ENCODE data around the gene BSCL2. TPM values are rescaled to one million over a fixed set of nuclear protein-coding genes. Genes with fewer than 3 reads are reported as not detected.

The BSCL2 gene
- total RNA-seq, 1 experiment from 2014 or later = 97.2 TPM

DNA sequence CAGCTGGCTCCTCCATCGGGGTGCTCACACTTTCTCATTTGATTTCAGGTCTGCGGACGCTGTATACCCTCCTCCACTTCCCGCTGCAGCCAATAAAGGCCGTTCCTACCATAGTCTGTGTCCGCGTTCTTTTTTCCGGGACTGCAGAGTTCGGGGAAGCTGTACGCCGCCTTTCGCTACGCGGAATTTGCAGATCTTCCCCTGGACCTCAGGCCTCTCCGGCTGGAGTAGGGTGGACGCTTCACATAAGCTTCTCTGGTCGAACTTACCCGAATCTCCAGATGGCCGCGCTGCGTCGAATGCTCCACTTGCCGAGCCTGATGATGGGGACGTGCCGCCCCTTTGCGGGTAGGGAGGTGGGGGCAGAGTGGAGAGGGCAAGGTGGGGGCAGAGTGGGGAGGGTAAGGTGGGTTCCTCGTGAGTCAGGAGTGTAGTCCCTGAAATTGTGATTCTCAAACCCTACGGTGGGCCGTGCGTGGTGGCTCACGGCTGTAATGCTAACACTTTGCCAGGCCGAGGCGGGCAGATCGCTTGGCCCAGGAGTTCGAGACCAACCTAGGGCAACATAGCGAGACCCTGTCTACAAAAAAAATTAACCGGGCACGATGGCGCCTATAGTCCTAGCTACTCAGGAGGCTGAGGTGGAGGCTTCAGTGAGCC is 41.5 kb downstream of the BSCL2 start (continued):
- TF ChIP-seq SMAD4 (CRISPR knock-in tag; IDR thresholded peaks at IDR 0.05) = peak; percentile 10; the same call in 1 of the 2 replicates
- no peak for TF ChIP-seq ATF2 (CRISPR knock-in tag; IDR thresholded peaks at IDR 0.05; ENCODE audit: borderline replicate concordance, low read depth)
- no peak for TF ChIP-seq NR3C1 (CRISPR knock-in tag; conservative IDR thresholded peaks at IDR 0.05; ENCODE audit: low read depth)
- TF ChIP-seq, protein P1, sequence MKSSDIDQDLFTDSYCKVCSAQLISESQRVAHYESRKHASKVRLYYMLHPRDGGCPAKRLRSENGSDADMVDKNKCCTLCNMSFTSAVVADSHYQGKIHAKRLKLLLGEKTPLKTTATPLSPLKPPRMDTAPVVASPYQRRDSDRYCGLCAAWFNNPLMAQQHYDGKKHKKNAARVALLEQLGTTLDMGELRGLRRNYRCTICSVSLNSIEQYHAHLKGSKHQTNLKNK (CRISPR knock-in tag; IDR thresholded peaks at IDR 0.05) = no peak
- no peak for TF ChIP-seq ZNF532 (CRISPR knock-in tag; IDR thresholded peaks at IDR 0.05; ENCODE audit: borderline replicate concordance)
- no peak for TF ChIP-seq CREB1 (CRISPR knock-in tag; IDR thresholded peaks at IDR 0.05)
- no peak for TF ChIP-seq EMX1 (CRISPR knock-in tag; IDR thresholded peaks at IDR 0.05)
- TF ChIP-seq IRF1 (CRISPR knock-in tag; IDR thresholded peaks at IDR 0.05) = no peak; the same call in 1 of the 2 replicates
- TF ChIP-seq, protein P2, sequence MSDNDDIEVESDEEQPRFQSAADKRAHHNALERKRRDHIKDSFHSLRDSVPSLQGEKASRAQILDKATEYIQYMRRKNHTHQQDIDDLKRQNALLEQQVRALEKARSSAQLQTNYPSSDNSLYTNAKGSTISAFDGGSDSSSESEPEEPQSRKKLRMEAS (CRISPR knock-in tag; IDR thresholded peaks at IDR 0.05) = 0 out of 2 replicates have a peak, but pooled peaks have one; percentile 17
- TF ChIP-seq ZNF138 (CRISPR knock-in tag; conservative IDR thresholded peaks at IDR 0.05) = no peak
- TF ChIP-seq, protein P3, sequence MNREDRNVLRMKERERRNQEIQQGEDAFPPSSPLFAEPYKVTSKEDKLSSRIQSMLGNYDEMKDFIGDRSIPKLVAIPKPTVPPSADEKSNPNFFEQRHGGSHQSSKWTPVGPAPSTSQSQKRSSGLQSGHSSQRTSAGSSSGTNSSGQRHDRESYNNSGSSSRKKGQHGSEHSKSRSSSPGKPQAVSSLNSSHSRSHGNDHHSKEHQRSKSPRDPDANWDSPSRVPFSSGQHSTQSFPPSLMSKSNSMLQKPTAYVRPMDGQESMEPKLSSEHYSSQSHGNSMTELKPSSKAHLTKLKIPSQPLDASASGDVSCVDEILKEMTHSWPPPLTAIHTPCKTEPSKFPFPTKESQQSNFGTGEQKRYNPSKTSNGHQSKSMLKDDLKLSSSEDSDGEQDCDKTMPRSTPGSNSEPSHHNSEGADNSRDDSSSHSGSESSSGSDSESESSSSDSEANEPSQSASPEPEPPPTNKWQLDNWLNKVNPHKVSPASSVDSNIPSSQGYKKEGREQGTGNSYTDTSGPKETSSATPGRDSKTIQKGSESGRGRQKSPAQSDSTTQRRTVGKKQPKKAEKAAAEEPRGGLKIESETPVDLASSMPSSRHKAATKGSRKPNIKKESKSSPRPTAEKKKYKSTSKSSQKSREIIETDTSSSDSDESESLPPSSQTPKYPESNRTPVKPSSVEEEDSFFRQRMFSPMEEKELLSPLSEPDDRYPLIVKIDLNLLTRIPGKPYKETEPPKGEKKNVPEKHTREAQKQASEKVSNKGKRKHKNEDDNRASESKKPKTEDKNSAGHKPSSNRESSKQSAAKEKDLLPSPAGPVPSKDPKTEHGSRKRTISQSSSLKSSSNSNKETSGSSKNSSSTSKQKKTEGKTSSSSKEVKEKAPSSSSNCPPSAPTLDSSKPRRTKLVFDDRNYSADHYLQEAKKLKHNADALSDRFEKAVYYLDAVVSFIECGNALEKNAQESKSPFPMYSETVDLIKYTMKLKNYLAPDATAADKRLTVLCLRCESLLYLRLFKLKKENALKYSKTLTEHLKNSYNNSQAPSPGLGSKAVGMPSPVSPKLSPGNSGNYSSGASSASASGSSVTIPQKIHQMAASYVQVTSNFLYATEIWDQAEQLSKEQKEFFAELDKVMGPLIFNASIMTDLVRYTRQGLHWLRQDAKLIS (CRISPR knock-in tag; IDR thresholded peaks at IDR 0.05; ENCODE audit: borderline replicate concordance) = no peak
- 0 out of 2 replicates have a peak, but pooled peaks have one; percentile 8 for TF ChIP-seq GTF2I (CRISPR knock-in tag; conservative IDR thresholded peaks at IDR 0.05)
- TF ChIP-seq ETV6 (CRISPR knock-in tag; IDR thresholded peaks at IDR 0.05) = no peak; the same call in 1 of the 2 replicates
- no peak for TF ChIP-seq JUN (CRISPR knock-in tag; IDR thresholded peaks at IDR 0.05)
- TF ChIP-seq USF2 (CRISPR knock-in tag; IDR thresholded peaks at IDR 0.05) = no peak
- 0 out of 2 replicates have a peak, but pooled peaks have one; percentile 3 for TF ChIP-seq ZNF671 (CRISPR knock-in tag; IDR thresholded peaks at IDR 0.05)
- 0 out of 2 replicates have a peak, but pooled peaks have one; percentile 13 for TF ChIP-seq ZBTB21 (CRISPR knock-in tag; IDR thresholded peaks at IDR 0.05; ENCODE audit: borderline replicate concordance)
- no peak for TF ChIP-seq ARID4B (CRISPR knock-in tag; IDR thresholded peaks at IDR 0.05; ENCODE audit: borderline replicate concordance)
- no peak for TF ChIP-seq TP53 (CRISPR knock-in tag; IDR thresholded peaks at IDR 0.05)
